HG03280 (cell line): ENCODE data around the gene PTPRD.

Experiments
- ATAC-seq: cut with Tn5 transposase; IDR thresholded peaks from one replicate; pipeline ENCODE4 v1.9.1; 2021; ENCODE audit warnings: mild to moderate bottlenecking, moderate library complexity; ENCODE audit not compliant: unreplicated experiment

The PTPRD gene

DNA sequence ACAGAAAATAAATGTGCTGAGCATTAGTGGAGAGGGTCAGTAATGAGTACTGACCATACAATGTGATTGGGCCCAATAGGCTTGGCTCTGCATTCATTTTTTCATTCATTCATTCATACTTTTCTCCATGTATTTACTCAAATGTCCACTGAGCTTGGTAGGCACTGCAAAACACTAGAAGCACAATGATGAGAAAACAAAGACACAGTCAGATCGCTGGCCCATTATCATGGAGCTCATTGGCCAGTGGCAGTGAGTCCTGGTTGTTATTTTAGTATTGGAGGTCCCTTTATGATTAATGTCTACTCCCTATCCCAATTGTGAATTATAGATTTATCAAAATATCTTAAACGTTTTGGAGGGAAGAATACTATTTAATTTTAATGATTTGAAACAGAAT lies 1733.5 kb downstream of the PTPRD start:
- no peak for ATAC-seq

DNA sequence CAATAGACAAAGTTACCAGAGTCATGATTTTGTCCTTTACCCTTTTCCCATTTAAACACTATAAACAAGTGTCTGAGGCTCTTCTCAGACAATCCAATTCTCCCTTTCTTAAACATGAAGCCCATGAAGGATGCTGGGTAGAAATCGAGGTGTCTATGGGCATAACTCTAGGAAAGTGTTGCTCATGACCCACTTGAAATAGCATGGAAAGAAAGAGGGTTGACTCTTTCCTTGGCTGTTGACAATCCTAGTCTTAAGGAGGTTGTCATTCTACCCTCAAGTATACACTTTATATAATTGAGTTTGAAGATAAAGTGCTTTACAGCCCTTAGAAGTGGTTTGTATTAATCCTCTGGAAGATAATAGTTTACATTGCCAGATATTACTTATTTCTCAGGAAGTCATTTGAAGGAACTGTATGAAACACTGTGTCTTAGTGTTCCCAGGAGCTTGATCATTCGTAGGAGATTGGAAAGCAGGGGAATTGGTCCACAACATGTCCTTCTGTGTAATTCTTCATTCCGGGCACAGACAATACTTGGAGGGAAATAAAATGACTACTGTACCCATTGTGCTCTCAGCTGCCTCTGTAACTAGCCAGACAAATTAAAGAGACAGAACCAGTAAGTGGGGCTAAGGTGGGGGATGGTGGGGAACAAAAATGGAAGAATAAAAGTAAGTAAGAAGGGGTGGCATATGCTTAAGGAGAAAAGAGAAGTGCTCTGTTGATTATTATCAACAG lies 1734.9 kb downstream of the PTPRD start:
- ATAC-seq, result no peak

DNA sequence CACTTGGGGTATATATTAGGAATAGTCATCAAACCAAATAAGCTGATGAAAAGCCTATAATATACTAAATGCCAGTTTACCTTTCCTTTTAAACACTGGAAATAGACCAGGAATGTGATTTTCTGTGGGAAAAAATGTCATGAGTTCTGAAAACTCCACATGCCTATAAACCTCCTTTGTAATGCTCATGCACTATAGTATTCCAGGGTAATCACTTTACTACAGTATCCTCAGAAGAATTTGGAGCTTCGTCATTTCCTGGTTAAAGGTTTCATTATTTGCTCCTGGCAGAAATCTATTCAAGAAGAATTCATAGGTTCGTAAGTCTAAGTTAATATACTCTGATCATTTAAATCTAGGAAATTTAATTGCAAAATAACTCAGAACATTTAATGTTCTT lies 1736.5 kb downstream of the PTPRD start:
- ATAC-seq, result no peak

DNA sequence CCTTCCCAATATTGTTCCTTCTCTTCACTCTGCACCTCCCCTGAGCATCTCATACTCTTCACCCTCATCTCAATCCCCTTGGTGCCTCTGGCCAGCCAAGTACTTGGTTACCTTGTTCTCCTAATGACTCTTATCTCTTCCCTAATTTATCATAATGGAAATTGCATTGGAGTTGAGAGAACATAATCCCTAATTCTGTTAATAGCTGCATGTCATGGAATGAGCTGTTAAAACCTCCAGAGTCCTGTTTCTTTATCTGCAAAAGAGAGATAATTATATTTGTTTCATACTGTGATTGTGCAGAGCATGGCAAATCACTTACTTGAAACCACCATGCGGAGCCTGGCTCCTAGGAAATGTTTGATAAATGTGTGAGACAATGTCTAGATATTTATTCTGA lies 1738.3 kb downstream of the PTPRD start:
- ATAC-seq, result no peak

DNA sequence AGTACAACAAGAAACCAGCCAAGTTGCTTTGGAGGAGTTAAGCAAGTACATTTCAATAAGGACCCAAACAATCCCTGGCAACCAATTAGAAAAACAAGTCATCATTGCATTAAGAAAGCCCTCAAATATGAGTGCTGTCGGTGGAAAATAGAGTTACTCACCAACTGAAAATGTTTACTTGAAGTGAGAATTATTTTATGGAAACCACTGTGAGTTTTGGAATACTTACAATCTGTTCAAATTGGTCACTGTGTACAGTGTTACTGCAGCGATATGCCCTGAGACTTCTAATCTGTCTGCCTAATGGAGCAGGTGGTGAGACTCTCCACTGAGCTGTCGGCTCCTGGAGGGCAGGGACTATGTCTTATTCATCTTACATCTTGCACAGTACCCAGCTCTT lies 1740.0 kb downstream of the PTPRD start:
- no peak for ATAC-seq

DNA sequence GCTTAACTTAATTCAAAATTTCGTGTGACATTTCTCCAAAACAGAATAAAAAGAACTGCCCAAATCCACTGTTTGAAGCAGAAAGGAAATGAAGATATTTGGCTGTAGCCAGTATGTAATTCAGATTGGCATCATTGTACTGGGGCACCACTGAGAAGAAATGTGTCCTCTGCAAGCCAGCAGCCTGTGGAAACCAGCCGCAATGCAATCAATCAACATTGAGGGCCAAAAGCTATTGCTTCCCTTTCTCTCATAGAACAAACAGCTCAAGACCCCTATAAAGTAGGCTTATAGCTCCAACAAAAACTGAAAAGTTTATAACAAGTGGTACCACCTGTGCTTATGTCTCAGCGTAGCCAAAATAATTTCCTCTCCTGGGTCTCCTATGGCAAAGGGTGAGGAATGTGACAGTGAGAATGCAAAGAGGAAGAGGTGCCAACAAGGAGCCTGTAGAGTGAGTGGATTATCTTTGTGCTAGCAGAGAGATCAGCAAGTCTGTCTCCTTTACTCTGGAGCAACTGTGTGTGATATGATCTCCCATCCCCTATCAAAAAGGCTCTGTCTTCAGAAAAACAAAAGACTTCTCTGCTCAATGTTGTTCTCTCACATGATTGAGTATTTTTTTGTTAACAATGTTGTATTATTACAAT lies 1740.9 kb downstream of the PTPRD start:
- ATAC-seq, result no peak

DNA sequence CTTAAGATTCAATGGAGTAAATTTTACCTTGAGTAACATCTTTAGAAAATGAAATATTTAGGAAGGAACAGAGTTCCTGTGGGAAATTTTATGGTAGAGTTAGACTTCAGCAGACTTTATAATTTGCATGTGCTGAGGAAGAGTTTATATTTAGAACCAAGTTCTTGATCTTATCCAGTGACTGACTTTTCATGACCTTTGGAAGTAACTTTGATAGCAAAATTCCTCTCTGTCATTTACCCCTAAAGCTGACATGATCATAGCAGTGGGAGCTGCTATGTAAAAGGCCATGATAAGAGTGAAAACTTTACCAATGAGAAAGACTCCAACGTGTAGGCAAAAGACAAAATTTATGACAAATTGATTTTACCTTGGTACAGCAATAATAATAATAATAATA lies 1741.4 kb downstream of the PTPRD start:
- no peak for ATAC-seq

DNA sequence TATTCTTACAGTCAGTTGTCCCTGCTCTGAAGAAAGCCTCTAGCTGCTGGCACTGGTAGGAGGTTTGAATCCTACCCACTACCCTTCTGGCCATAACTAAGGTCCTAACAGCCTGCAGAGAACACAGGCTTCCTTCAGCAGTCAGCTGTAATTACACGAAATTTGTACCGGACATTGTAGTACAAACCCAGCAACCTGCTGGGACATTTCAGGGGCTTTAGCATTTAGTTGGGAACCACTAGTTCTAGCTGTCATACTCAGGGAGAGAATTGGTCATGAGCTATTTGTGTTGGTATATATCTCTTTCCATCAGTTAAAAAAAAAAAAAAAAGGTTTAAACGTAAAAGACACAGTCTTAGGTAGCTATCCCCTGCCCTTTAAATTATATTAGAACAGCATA lies 1743.0 kb downstream of the PTPRD start:
- no peak for ATAC-seq

DNA sequence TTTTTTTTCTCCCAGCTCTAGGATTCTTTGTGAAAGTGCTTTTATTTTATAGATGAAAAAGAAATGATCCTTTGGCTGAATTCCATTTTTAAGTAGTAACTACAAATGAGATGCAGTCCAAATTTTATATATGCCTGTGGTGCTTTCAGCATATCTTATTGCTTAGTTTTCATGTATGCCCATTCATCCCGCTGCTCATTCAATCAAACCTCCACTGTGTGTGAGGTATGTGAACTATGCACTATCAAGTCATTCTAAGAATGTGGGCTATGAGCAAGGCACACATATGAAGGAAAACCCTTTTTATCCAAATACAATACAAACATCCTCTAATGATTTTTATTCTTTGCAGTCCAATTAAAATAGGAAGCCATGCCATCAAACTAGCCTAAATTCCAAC lies 1744.2 kb downstream of the PTPRD start:
- no peak for ATAC-seq

DNA sequence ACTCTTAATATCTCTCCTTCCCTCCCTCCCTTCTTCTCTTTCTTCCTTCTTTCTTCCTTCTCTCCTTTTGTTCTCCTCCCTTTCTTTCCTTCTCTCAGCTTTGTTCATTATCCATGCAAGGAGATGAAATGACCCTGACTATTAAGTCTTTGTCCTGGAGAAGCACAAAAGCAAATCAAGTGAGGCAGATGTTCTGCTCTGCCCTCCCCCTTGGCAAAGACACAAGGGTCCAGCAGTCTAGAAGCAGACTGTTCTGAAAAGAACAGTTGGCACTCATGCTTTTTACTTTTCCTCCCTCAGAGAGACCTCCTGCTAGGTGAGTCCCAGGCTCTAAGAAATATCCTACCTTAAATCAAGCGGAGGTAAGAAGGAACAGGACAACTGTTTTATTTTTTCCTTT lies 1745.7 kb downstream of the PTPRD start:
- ATAC-seq, result no peak

DNA sequence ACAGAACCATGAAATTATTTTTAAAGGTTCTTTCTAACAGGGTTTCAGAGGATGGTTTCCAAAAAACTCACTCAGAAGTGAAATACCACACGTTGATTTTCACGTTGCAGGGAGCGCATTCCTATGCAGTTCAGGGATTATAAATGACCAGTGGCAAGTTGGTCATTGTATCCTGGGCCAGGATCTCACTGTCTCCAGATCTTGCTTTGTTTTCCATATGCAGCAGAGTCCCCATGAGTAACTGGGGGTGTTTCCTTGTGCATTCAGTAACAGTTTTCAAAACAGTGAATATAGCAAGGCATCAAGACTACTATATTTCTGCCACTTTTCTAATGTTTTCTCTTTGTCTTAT lies 1748.3 kb downstream of the PTPRD start:
- no peak for ATAC-seq

DNA sequence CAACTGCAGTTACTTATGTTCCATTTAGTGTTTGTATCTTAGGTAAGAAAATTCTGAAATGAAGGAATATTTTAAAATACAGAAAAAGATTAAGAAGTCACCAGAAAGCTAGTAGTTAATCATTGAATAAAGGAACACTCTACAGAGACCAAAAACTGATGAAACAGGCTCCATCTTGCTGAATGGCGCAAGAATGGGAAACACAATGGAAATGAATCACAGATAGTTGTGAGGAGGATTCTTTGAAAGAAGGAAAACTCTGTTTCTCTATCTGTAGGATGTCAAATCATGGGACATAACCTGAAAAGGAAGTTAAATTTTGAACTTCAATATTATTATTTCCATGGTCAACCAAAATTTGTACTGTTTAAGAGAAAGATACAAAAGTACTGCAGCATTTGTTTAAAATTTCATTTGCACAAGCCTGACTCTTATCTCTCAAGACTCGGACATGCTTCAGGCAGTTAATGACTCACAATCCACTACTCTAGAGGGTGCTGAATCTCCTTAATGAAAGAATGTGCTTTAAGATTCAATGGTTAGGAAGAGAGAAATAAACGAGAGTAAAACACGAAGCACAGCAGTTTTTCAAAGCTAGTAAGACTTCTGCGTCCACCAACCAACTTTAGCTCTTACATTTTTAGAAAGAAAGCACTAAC lies 1748.8 kb downstream of the PTPRD start:
- ATAC-seq, result no peak

DNA sequence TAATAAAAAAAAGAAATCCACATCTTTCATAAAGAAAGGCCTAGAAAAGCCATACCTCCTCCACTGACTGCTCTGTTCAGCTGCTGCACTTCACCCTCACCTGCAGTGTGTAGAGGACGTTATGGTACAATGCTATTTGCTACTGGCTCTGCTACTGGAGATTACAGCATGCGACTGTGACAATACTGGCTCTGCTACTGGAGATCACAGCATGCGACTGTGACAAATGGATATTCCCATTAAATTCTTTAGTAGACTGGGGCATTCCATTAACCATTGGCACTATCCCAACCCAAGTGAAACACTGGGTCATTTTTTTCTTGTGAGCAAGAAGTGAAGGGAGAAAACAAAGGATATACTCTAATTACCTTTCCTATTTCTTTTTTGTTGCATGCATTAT lies 1749.7 kb downstream of the PTPRD start:
- ATAC-seq, result no peak

DNA sequence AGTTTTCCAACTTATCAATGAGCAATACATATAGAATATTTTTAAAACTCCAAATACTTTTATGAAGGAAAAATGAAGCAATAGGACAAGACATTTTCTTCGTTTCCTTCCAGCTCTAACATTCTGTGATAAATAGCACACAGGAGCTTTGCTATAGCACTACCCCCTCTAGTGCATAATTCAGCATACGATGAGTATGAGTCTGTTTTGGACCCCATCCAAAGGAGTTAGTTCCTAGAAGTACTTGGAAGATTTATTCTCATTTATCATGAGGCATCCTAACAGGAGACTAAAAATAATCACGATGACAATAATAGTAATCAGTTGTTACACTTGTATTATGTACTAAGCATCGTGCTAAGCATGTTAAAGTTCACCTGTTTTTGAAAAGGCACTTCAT lies 1751.9 kb downstream of the PTPRD start:
- ATAC-seq, result no peak

DNA sequence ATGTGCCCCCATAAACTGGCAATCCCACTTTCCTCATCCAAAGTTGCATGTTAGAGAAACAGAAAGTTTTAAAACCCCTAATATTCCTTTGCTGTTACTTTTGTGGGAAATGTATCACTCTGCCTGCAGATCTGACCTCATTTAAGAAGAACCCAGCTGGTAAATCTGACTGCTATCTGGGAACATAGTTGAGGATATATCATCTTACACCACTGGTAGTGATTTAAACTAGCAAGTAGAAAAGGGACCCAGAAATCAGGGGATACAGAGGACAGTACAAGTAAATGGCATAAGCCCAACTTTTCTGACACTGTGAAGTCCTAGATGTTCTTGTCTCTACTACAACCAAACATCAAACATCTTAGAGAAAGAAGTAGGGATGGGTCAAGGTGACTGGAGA lies 1752.7 kb downstream of the PTPRD start:
- ATAC-seq, result no peak

DNA sequence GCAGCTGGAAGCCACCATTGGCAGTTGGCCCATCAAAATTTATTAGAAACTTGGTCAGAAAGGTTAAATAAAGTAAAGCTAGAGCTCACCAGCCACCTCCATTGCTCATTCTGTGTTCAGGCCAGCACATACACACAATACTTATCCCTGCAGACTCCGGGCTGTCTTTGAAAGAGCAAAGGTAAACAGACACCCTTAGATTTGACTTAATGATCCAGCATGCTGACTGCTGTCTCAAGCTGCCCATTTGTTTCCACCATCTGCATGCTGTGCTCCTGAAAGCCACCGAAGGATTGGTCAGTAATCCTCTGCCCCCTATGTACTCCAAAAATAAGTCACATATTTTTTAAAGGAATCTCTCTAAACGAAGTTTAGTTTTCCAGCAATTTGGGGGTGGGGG lies 1753.4 kb downstream of the PTPRD start:
- ATAC-seq, result no peak

DNA sequence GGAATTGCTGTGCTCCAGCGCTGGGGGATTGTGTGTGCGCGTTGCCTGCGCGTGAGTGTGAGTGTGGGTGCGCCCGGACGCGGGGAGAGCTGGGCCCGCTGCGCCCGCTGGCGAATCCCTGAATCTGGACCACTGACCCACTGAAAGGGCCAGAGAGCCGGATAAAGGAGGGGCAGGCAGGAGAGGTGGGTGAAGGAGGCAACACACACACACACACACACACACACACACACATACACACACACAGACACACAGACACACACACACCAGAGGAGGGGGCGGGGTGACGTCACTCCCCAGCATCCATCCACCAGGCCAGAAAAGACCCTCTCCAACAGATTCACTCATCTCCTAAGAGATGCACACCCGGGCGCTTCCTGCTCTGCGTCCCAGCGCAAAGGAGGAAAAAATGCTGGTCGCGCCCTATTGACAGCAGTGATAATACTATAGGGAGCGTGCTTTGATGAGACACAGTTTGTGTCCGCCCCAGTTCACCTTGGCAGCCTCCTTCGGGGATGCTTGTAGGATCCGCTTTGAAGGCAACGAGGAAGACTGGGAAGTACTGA lies 1754.1 kb downstream of the PTPRD start:
- ATAC-seq, result no peak

DNA sequence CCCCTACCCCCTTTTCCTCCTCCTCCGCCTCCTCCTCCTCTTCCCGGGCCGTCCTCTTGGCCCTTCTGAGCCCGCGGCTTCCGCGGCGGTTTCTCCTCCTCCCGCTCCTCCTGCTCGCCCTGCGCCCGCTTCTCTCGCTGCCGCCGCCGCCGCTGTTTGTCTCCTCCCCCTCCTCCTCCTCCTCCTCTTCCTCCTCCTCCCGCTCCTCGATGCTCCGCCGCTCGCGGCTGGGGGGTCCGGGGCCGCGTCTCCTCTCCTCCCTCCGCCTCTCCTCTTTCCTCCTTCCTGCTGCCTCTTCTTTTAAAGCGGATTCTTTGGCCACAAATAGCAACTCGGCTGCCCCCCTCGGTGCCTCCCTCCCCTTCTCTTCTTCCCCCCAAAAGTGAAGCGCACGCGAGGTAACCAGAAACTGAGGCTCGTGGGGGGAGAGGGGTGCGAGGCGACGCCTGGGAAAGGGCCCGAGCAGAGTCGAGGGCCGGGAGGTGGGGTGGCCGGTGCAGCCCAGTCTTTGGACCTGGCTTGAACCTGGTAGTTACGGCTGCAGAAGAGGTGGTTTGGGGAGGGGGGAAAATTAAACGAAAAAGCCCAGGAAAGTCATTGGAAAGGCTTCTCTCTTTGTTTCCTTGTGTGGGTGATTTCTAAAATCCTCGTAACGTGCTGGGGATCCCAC lies 1754.7 kb downstream of the PTPRD start:
- no peak for ATAC-seq

DNA sequence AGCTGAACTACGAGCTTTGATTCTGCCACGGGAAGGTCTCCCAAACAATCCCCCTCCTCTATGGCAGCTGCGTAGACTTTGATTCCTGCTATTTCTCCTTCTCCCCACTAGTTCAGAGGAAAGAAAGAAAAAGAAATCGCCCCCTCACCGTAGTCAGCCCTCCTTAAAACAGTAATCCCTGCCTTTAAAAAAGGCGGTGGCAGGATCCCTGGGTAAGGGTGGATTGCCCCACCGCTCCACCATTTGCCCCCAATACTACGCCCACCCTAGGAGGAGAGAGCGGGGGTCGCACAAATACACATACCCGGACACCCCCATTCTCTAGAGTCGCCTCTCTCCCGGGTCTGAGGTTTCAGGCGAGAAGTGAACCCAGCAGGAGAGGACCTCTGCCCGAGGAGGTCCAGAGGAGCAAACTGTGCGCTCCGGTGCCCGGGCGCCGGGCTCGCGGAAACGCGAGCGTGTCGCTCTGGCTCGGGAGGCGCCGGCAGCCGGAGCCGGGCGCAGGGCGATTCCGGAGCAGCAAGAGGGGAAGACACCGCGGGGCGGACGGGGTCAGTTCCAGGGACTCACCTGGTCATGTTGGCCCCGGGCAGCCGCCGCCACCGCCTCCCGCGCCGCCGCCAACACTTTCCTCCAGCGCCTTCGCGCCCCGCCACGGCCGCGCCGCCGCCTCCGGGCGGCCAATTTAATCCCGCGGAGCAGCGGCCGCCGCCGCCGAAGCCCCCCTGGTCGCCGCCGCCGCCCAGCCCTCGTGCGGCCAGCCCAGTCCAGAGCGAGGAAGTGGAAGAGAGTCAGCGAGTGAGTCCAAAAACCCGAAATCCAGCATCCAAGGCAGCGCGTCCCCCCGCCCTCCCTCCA lies 1755.5 kb downstream of the PTPRD start:
- ATAC-seq, result no peak

DNA sequence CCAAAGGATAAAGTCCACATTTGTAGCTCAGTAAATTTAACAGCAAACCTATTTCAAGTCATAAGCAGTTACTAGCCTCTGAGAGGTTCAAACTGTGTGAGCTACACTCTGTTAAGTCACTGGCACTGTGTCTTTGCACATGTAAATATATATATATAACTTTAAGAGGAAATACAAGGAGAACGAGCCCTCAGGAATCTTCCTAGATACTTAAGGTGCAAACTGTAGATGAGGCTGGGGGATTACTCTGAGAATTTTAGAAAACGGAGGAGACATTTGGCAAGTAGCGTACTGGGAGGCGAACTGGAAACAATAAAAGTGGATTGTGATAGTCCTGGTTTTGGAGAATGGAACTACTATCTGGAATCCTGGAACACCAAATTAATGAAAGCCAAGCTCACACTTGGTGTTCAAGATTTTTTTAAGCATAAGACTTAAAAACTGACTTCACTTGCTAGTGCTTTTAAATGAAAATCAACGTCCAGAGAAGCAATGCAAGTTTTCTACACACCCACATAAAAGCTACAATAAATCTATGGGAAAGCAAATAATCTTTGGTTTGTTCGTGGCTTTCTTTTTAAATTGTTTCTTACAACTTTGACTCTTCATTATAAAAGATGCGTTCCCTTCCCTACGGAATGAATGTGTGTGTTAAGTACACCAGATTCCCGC lies 1756.3 kb downstream of the PTPRD start:
- ATAC-seq, result no peak
